HG03378 (cell line): Measurements from ENCODE around the gene SPACA6.
"Not testable (repeated sequence)": the region's sequence is repeated elsewhere in the genome, so short reads cannot be mapped to it uniquely, and the experiment has no call there.

ENCODE experiments used
- ATAC-seq: cut with Tn5 transposase; IDR thresholded peaks from one replicate; pipeline ENCODE4 v1.9.1; 2021; ENCODE audit warnings: mild to moderate bottlenecking, moderate library complexity; ENCODE audit not compliant: unreplicated experiment

Gene SPACA6

GRCh38 chr19:51693260-51693659, at the start of gene SPACA6:
Gene SPACA6, plus strand, starts transcription at chr19:51693330. Its CDS starts 197 bp downstream, at chr19:51693527.
- no peak for ATAC-seq

- ATAC-seq, result no peak
Measured at GRCh38 chr19:51644636-51645271, 48.4 kb upstream of the SPACA6 start.

- not testable (repeated sequence) for ATAC-seq
Measured at GRCh38 chr19:51646730-51647129, 46.4 kb upstream of the SPACA6 start, which contains the start of gene SIGLEC14. Gene SIGLEC14, minus strand, starts transcription at chr19:51646825. Its CDS starts 66 bp downstream, at chr19:51646759.

- no peak for ATAC-seq
Measured at GRCh38 chr19:51647318-51647717, 45.8 kb upstream of the SPACA6 start.

- ATAC-seq, result no peak
Measured at GRCh38 chr19:51651216-51651846, 41.8 kb upstream of the SPACA6 start.

- no peak for ATAC-seq
Measured at GRCh38 chr19:51652266-51652665, 40.9 kb upstream of the SPACA6 start.

GRCh38 chr19:51653162-51653561, 40.0 kb upstream of the SPACA6 start:
- ATAC-seq, result no peak

- no peak for ATAC-seq
Measured at GRCh38 chr19:51654783-51655182, 38.3 kb upstream of the SPACA6 start.

- no peak for ATAC-seq
Measured at GRCh38 chr19:51660975-51661600, 32.0 kb upstream of the SPACA6 start.

- ATAC-seq, result no peak
Measured at GRCh38 chr19:51663650-51664049, 29.5 kb upstream of the SPACA6 start.

GRCh38 chr19:51664131-51664530, 29.0 kb upstream of the SPACA6 start:
- no peak for ATAC-seq

GRCh38 chr19:51664997-51665396, 28.1 kb upstream of the SPACA6 start:
- ATAC-seq, result no peak

GRCh38 chr19:51668216-51668615, 24.9 kb upstream of the SPACA6 start:
- ATAC-seq, result no peak

- ATAC-seq, result not testable (repeated sequence)
Measured at GRCh38 chr19:51675911-51676565, 17.1 kb upstream of the SPACA6 start.

- ATAC-seq, result no peak
Measured at GRCh38 chr19:51676566-51677083, 16.5 kb upstream of the SPACA6 start.

- ATAC-seq, result no peak
Measured at GRCh38 chr19:51680474-51680873, 12.7 kb upstream of the SPACA6 start.

GRCh38 chr19:51681286-51681941, 11.7 kb upstream of the SPACA6 start:
- ATAC-seq, result no peak

- no peak for ATAC-seq
Measured at GRCh38 chr19:51686171-51686570, 7.0 kb upstream of the SPACA6 start.

GRCh38 chr19:51687791-51688670, 5.1 kb upstream of the SPACA6 start:
- no peak for ATAC-seq
